Subcutaneous adipose tissue (tissue), 4 donors: ENCODE results near the gene SLC44A3. TPM values are rescaled to one million over a fixed set of nuclear protein-coding genes. Genes with fewer than 3 reads are reported as not detected.

Source experiments
- CTCF ChIP-seq: fragments of 450-650 bp; IDR thresholded peaks from one replicate; pipeline ENCODE4 v1.5.1; 2016; ENCODE audit warnings: low read depth, mild to moderate bottlenecking, control low read depth, antibody characterized with exemption, moderate library complexity
- total RNA-seq, 4 donors: library from RNA; depleted of rRNA; stranded (reverse); fragments of >200 nt; gene quantifications; one replicate each; pipeline ENCODE4 v1.1.0, GENCODE V29; 2016

The SLC44A3 gene
- total RNA-seq, 4 donors from 2014 or later: 0.98 to 2.3 (median 1.5) TPM

- TF ChIP-seq CTCF: no peak
Measured at GRCh38 chr1:94852788-94853187, 32.6 kb downstream of the SLC44A3 start.

GRCh38 chr1:94854458-94855306, 34.5 kb downstream of the SLC44A3 start:
- no peak for TF ChIP-seq CTCF

- no peak for TF ChIP-seq CTCF
Measured at GRCh38 chr1:94855307-94855700, 35.1 kb downstream of the SLC44A3 start.

- no peak for TF ChIP-seq CTCF
Measured at GRCh38 chr1:94856004-94856403, 35.8 kb downstream of the SLC44A3 start.

GRCh38 chr1:94856868-94857267, 36.7 kb downstream of the SLC44A3 start:
- no peak for TF ChIP-seq CTCF

- TF ChIP-seq CTCF: no peak
Measured at GRCh38 chr1:94858276-94858675, 38.1 kb downstream of the SLC44A3 start.

GRCh38 chr1:94859174-94859573, 39.0 kb downstream of the SLC44A3 start:
- no peak for TF ChIP-seq CTCF
